Left ventricle myocardium inferior (tissue), 1 donor: ENCODE measurements around the gene ZMYND15. TPM values are rescaled to one million over a fixed set of nuclear protein-coding genes. Genes with fewer than 3 reads are reported as not detected.

ENCODE experiments used
- DNase-seq: peaks from one replicate; pipeline ENCODE4 v3.0.0-alpha.2; 2020
- H3K27ac ChIP-seq: fragments of 200-600 bp; replicated peaks from 2 replicates; pipeline ENCODE4 v1.8.0; 2021
- H3K27me3 ChIP-seq: fragments of 200-600 bp; 2 replicates; pipeline ENCODE4 v1.8.0; 2021; ENCODE audit warnings: low read depth
- H3K36me3 ChIP-seq: fragments of 200-600 bp; 2 replicates; pipeline ENCODE4 v1.8.0; 2021
- H3K4me1 ChIP-seq: fragments of 200-600 bp; 2 replicates; pipeline ENCODE4 v1.8.0; 2021
- H3K4me3 ChIP-seq: fragments of 200-600 bp; 2 replicates; pipeline ENCODE4 v1.8.0; 2021; ENCODE audit warnings: mild to moderate bottlenecking, moderate library complexity
- H3K9me3 ChIP-seq: fragments of 200-600 bp; replicated peaks from 2 replicates; pipeline ENCODE4 v1.8.0; 2021
- intact Hi-C: fragments of 100-400 bp; cut with micrococcal nuclease; formaldehyde crosslinking; loops from one replicate; pipeline ENCODE4 v1.11.0; 2022
- total RNA-seq: library from RNA; stranded (reverse); fragmentation: NEBNext Ultra II Directional; extraction: Animal tissue kit (Norgen Biotek cat#: 25700); gene quantifications from one replicate; pipeline ENCODE4 v1.2.1, GENCODE V29; 2021
- TF ChIP-seq, protein P1 (sequence below): fragments of 200-600 bp; IDR thresholded peaks from 2 replicates; pipeline ENCODE4 v1.8.0; 2021; ENCODE audit warnings: antibody characterized with exemption, mild to moderate bottlenecking, borderline replicate concordance
- donor health status: DM: no; HTN: yes; CAD: no; lungs with severe emphysema.

ZMYND15 gene
- total RNA-seq, 1 donor from 2014 or later: 0.08 TPM

- intact Hi-C loops: no loop called here
- TF ChIP-seq, protein P1, sequence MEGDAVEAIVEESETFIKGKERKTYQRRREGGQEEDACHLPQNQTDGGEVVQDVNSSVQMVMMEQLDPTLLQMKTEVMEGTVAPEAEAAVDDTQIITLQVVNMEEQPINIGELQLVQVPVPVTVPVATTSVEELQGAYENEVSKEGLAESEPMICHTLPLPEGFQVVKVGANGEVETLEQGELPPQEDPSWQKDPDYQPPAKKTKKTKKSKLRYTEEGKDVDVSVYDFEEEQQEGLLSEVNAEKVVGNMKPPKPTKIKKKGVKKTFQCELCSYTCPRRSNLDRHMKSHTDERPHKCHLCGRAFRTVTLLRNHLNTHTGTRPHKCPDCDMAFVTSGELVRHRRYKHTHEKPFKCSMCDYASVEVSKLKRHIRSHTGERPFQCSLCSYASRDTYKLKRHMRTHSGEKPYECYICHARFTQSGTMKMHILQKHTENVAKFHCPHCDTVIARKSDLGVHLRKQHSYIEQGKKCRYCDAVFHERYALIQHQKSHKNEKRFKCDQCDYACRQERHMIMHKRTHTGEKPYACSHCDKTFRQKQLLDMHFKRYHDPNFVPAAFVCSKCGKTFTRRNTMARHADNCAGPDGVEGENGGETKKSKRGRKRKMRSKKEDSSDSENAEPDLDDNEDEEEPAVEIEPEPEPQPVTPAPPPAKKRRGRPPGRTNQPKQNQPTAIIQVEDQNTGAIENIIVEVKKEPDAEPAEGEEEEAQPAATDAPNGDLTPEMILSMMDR: no peak
- peak overlapping the region; percentile 44 for H3K27ac ChIP-seq
- H3K9me3 ChIP-seq: no peaks in the 10 kb centered on the region
- peaks cover 14% of the 10 kb centered on the region for H3K27me3 ChIP-seq
- H3K4me3 ChIP-seq: no peak overlapping the region
- DNase-seq: no peak
- H3K4me1 ChIP-seq: no peaks in the 10 kb centered on the region
- H3K36me3 ChIP-seq: no peaks in the 10 kb centered on the region
Observed at GRCh38 chr17:4766201-4766600, 26.6 kb downstream of the ZMYND15 start.

- Histone ChIP-seq H3K27me3 (peaks cover 14% of the 10 kb centered on the region), H3K27ac (peak overlapping the region; percentile 44)
Observed at GRCh38 chr17:4766723-4767122, 27.1 kb downstream of the ZMYND15 start.

DNA sequence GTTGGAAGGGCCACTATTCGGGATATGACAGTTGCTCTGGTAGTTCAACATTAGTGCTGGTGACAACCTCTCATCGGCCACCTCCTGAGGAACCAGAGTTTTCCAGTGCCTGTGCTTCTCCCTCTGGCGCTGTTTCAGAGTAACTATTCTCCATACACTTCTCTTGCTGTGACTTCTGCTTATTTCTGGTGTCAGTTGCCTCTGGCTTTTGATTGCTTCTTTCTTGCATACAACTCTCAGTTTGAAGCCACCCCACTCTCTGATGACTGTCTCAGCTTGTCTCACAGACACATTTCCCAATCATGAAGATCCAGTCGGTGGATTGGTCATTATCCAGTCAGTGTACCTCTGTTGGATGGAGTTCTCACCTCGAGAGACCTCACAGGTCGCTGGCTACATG is 28.7 kb downstream of the ZMYND15 start:
- Histone ChIP-seq H3K36me3 (no peaks in the 10 kb centered on the region), H3K27ac (no peak overlapping the region), H3K9me3 (no peaks in the 10 kb centered on the region), H3K27me3 (peaks cover 29% of the 10 kb centered on the region), H3K4me3 (no peak overlapping the region), H3K4me1 (no peaks in the 10 kb centered on the region)
- TF ChIP-seq, protein P1: no peak
- intact Hi-C loops: no loop called here
- DNase-seq: no peak

More at GRCh38 chr17:4766723-4767122, 27.1 kb downstream of the ZMYND15 start:
- Histone ChIP-seq H3K36me3 (no peaks in the 10 kb centered on the region), H3K9me3 (no peaks in the 10 kb centered on the region), H3K4me3 (no peak overlapping the region), H3K4me1 (no peaks in the 10 kb centered on the region)
- DNase-seq: no peak
- TF ChIP-seq, protein P1: no peak
- intact Hi-C loops: no loop called here

GRCh38 chr17:4769628-4770027 is 30.0 kb downstream of the ZMYND15 start:
- no peaks in the 10 kb centered on the region for H3K9me3 ChIP-seq
- peaks cover 42% of the 10 kb centered on the region for H3K27me3 ChIP-seq
- intact Hi-C loops: no loop called here
- H3K36me3 ChIP-seq: no peaks in the 10 kb centered on the region
- no peak for DNase-seq
- H3K27ac ChIP-seq: no peak overlapping the region
- TF ChIP-seq, protein P1: no peak
- H3K4me3 ChIP-seq: no peak overlapping the region
- no peaks in the 10 kb centered on the region for H3K4me1 ChIP-seq

DNA sequence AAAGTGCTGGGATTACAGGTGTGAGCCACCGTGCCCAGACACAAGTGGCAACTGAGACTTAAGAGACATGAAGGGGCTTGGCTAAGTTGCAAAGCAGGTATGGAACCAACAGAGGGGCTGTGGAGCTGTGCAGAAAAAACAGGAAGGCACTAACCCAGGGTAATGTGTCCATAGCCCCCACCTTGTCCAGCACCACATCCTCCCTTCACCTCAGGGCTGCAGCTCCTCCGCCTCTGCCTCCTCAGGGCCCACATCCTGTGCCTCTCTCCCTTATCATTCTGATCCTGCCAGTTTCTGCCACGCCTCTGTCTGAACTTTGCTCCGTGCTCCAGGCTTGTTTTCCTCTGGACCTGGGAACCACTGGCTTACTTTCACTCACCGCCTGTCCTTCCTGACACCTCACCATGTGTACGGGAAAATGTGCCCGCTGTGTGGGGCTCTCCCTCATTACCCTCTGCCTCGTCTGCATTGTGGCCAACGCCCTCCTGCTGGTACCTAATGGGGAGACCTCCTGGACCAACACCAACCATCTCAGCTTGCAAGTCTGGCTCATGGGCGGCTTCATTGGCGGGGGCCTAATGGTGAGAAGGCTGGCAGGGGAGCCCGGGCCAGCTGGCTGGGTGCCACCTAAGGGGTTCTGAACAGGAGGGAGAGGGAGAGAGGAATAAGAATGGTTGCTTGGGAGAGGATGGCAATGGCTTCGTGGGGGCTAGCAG is 32.0 kb downstream of the ZMYND15 start, which contains the start of gene TM4SF5:
TSS of gene TM4SF5 (plus strand) at position 368 of the 716 bp plus-strand sequence. CDS start at position 405, 37 bp downstream.
- TF ChIP-seq, protein P1: no peak
- no peaks in the 10 kb centered on the region for H3K36me3 ChIP-seq

More for the DNA sequence above, 32.0 kb downstream of the ZMYND15 start, which contains the start of gene TM4SF5:
- intact Hi-C loops: no loop called here
- Histone ChIP-seq H3K9me3 (no peaks in the 10 kb centered on the region), H3K4me1 (no peaks in the 10 kb centered on the region), H3K27me3 (peaks cover 55% of the 10 kb centered on the region), H3K27ac (no peak within 1 kb of the TSS), H3K4me3 (no peak within 1 kb of the TSS)
- no peak for DNase-seq
